Measurements from ENCODE around the gene VANGL2.

The VANGL2 gene

GRCh38 chr1:160429702-160430535, 29.6 kb downstream of the VANGL2 start:
- DNase-seq: no peak

GRCh38 chr1:160431006-160431405, 30.6 kb downstream of the VANGL2 start:
- DNase-seq: no peak

- no peak for DNase-seq
These were observed 31.2 kb downstream of the VANGL2 start for GRCh38 chr1:160431571-160431970.

- DNase-seq: no peak
These were observed 32.0 kb downstream of the VANGL2 start for GRCh38 chr1:160432371-160432786.

- DNase-seq: no peak
These were observed 36.6 kb downstream of the VANGL2 start for GRCh38 chr1:160436966-160437365.

- DNase-seq: no peak
These were observed 37.3 kb downstream of the VANGL2 start for GRCh38 chr1:160437432-160438316.

- no peak for DNase-seq
These were observed 38.1 kb downstream of the VANGL2 start for GRCh38 chr1:160438317-160438918.

GRCh38 chr1:160438935-160439334, 38.6 kb downstream of the VANGL2 start:
- DNase-seq: no peak

DNA sequence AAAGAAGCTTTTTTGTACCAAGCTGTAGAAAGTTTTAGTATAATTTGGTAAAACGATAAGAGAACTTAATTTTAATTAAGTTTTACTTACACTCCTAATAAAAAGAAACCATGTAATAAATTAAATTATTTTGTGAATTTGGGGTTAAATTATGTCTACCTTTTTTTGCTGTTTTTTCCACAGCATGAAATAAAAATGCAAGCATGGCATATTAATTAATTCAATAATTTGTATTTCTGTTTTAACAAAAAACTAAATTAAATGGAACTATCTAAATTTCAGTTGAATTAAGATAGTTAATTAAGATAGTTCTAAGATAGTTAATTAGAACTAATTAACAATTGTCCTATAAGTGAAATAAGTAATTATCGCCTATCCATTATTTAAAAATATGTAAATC, 39.4 kb downstream of the VANGL2 start:
- no peak for DNase-seq

DNA sequence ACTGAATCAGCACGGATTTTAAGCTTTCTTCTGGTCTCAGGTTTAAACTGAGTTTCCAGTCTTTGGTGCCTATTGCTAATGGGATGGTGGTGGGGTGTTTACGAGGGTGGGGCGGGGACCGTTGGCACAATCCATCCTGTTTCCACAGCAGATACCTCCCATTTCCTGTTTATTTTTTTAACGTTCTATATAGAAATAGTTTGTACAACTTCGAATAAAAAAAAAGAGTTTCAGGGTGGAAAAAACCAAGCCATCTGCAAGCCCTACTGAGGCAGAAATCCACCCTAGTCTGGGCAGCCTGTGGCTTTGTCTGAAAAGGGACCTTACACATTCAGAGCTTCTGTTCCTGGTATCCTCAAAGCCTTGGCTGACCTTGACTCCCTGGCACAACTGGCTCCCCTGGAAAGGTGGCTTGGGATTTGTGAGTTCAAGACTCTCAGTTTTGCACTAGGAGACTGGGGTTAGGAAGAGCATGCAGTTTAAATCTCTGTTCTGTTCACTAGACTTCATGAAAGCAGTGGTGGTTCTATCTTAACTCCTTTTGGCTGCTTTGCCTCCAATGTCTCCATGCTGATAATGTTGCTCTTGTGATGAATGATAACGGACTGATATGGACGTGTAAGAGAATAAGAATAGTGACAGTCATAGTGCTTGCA, 46.7 kb downstream of the VANGL2 start:
- DNase-seq: no peak

- DNase-seq: no peak
These were observed 49.1 kb downstream of the VANGL2 start for GRCh38 chr1:160449494-160449893.

GRCh38 chr1:160451119-160451858, 50.9 kb downstream of the VANGL2 start:
- DNase-seq: no peak

- no peak for DNase-seq
These were observed 51.5 kb downstream of the VANGL2 start for GRCh38 chr1:160451859-160452232.

GRCh38 chr1:160453443-160453842, 53.1 kb downstream of the VANGL2 start:
- no peak for DNase-seq

DNA sequence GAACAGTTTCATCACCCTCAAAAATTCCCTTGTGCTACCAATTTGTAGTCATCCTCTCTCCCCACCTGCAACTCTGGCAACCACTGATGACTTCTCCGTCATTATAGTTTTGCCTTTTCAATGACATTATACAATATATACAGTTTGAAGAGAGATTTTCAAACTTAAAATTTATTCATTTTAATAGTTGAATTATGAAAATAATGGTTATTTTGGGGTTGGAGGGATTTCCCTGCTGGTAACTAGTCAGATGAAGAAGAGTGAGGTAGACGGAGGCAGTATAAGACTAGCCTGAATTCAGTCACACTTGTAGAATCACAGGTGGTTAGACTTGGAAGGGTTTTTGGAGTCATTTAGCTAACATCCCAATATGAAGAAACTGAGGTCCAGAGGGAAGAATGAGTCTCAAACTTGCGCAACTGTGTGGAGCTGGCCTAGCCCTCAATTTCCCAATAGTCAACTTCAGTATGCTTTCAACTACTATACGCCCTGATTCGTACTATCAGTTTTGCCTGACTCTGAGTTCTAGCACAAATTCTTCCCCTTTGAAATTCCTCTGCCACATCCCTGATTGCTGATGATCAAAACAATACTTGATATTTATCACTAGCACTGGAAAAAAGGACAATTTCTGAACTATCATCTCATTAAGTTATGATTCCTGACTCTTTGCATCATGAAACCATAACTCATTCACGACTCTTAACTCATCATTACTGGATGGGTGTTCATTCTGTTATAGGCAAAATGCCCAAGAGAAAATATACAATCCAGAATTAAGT, 54.2 kb downstream of the VANGL2 start:
- no peak for DNase-seq

- no peak for DNase-seq
These were observed 54.8 kb downstream of the VANGL2 start for GRCh38 chr1:160455153-160455517.

DNA sequence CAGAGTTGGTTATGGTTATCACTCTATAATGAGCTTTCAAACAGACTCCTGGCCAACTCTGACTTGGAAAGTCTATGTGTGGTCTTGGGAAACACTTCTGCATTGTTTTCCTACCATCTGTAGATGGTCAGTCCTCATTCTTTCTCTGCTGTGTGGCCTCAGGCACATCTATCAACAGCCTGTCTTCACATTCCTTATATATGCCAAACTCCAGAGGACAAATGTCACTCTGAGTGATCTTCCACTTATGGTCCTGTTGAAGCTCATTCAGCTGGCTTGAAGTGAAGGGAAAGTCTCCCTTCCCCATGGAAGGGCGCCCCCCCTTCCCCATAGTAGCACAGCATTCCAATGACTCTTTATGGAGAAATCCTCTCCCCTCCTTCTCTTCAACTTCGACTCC, 58.7 kb downstream of the VANGL2 start:
- no peak for DNase-seq

GRCh38 chr1:160459687-160460086, 59.3 kb downstream of the VANGL2 start:
- no peak for DNase-seq

- DNase-seq: no peak
These were observed 59.9 kb downstream of the VANGL2 start for GRCh38 chr1:160460214-160460642.

GRCh38 chr1:160460683-160461287, 60.4 kb downstream of the VANGL2 start:
- DNase-seq: no peak

DNA sequence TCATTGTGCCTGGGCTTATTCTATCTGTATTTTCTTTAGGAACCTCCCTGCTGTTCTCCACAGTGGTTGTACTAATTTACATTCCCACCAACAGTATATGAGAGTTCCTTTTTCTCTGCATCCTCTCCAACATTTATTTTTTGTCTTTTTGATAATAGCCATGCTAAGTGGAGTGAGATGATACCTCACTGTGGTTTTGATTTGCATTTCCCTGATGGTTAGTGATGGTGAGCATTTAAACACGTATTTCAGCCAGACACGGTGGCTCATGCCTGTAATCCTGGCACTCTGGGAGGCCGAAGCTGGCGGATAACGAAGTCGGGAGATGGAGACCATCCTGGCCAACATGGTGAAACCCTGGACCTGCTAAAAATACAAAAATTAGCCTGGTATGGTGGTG, 64.8 kb downstream of the VANGL2 start:
- DNase-seq: no peak
